GM18868 (cell line): ENCODE results near the gene ROR2.

ENCODE experiments used
- ATAC-seq: cut with Tn5 transposase; IDR thresholded peaks from one replicate; pipeline ENCODE4 v1.9.1; 2021; ENCODE audit warnings: mild to moderate bottlenecking, moderate library complexity; ENCODE audit not compliant: unreplicated experiment

Gene ROR2

GRCh38 chr9:91697201-91697600 is 252.8 kb downstream of the ROR2 start:
- ATAC-seq = no peak

- ATAC-seq = no peak
These were observed 255.8 kb downstream of the ROR2 start for GRCh38 chr9:91694081-91694870.

- ATAC-seq = no peak
These were observed 256.8 kb downstream of the ROR2 start for GRCh38 chr9:91693226-91693625.

GRCh38 chr9:91690540-91691249 is 259.3 kb downstream of the ROR2 start:
- ATAC-seq = no peak

- ATAC-seq = no peak
These were observed 261.0 kb downstream of the ROR2 start for GRCh38 chr9:91689006-91689405.

DNA sequence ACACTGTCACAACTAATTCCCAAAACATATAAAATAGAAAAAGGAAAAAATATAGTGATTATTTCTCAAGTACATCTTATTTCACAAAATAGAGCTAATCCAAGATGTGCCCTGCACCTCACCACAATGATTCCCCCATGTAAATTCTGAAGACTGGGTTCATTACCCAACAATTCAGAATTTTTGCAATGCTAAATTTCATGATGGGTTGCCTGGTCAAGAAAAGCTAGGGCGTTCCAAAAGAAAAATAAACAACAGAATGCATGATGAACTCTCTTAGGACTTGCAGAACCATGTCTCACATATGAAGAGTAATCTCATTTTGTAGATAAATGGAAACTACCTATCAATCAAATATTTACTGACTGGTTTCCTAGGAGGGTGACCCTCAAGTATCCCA is 266.8 kb downstream of the ROR2 start:
- ATAC-seq = no peak

GRCh38 chr9:91682806-91683205 is 267.2 kb downstream of the ROR2 start:
- no peak for ATAC-seq

DNA sequence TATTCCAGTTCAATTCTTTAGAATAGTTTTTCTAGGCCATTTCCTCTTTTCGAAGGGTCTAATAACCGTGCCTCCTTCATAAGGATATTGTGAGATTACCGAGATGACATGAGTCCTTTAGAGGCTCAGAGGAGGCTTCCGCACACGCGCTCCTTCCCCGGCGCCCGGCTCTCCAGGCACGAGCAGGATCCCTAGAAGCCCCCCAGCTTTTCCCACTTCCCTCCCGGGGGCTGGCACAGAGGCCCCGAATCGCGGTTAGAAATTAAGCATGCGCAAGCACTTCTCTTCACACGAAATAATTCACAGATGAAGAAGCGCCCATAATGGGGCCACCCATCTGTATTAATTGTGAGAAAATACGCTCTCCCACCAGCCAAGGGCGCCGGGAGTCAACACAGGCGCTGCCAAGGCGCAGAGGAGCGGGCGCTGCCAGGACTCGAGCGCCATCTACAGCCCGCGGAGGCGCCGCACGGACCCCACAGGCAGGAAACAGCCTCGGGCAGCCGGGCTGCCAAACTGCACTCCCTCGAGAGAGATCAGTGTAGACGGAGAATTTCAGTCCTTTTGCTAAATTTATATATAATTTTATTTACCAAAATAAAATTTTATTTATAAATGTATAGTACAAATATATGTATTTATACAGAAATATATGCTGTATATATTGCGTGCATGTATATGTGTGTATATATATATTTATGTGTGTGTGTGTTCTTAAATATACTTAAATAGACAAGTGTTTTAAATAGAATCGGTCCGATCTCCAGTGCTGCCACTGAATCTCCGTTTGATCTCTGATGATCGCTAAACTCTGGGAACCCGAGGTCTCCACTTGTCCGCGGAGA is 268.3 kb downstream of the ROR2 start:
- peak; percentile 57 for ATAC-seq

DNA sequence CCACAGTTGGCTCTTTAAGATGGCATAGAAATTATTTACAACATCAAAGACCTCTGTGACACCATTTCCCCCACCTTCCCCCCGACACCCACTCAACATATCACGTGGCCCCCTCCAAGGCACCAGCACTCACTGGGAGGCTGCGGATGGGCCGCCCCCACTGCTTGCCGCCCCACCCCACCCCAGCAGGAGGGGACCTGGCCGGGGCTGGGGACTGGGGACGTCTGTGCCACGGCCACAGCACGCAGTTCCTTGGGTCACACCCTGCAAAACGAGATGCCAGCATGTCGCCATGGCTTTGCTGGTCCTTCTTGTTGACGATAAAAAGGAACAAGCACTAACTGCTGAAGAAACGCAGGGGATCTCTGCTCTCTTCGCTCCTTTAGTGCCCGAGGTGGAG is 269.0 kb downstream of the ROR2 start:
- no peak for ATAC-seq

- no peak for ATAC-seq
These were observed 269.9 kb downstream of the ROR2 start for GRCh38 chr9:91680106-91680505.

- no peak for ATAC-seq
These were observed 271.0 kb downstream of the ROR2 start for GRCh38 chr9:91678807-91679580.

DNA sequence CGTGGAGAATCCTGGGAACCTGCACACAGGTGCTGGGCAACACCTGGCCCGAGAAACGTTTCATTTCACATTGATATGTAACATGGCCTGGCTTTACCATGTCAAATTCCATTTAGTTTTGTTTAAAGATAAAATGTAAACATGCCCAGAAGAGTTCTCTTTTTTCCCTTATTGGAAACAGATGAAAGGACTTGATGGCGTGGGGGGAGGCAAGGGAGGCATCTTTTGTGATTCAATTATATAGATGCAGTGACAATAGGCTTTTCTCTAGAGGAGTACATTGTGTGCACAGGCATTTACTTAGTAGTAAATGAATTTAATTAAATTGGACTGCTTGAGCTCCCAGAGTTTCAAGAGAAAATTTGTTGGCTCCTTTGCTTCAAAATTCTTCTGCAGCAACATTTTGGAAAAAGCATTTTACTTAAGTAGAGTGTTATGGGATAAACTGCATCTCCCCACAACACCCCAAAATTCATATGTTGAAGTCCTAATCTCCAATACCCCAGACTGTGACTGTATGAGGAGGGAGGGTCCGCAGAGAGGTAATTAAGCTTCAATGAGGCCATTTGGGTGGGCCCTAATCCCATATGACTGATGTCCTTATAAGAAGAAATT is 272.1 kb downstream of the ROR2 start:
- no peak for ATAC-seq

GRCh38 chr9:91677331-91677730 is 272.7 kb downstream of the ROR2 start:
- no peak for ATAC-seq

GRCh38 chr9:91676046-91676445 is 274.0 kb downstream of the ROR2 start:
- ATAC-seq = no peak

DNA sequence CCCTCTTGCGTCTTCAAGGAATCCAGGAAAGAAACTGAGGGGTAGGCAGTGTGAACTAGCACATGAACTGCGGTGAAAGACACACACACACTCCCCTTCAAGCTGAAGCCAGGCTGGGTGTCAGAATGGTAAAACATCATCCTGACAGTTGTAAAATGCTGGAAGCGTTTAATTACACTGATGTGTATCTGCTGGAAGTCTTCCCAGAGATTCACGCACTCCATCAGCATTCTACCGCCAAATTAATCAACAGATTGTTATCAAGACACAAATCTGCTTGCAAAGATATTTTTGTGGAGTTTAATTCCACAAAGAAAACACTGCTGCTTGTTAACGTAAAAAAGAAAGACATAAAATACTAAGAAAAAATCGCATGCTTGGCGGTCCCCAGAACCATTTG is 285.4 kb downstream of the ROR2 start:
- ATAC-seq = no peak

DNA sequence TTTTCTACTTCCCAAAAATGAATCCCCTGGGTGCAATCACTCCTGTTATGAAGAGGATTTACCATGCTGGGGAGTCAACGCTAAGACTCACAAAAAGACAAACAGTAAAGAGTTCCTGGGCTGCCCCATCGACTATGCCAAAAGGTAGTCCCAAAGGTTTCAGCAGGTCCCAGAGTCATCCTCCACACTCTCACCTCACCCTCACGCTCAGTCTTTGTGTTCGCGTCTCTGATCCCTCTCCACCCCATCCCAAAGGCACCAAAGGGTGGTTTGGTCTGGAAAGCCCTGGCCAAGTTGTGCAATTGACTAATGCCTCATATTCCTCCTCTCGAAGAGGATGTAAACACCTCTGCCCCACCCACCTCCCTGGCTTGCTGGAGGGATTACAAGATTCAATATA is 286.2 kb downstream of the ROR2 start:
- ATAC-seq = no peak

DNA sequence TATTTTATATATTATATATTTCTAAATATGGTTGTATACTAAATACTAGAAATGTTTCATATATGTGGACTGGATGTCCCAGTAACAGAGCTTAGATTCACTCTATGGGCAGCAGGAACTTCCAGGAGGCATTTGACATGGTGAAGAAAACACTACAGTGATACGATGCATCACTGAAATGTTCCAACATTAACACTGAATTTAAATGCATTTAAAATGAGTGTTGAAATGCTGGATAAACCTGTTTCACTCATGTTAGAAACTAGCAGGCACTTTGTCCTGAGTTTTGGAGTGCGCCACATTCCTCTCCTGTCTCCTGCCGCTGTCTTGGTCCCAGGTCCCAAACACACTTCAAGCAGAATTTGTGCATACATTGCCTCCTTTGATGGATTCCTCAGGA is 288.6 kb downstream of the ROR2 start:
- no peak for ATAC-seq

GRCh38 chr9:91660521-91660920 is 289.5 kb downstream of the ROR2 start:
- ATAC-seq = no peak

DNA sequence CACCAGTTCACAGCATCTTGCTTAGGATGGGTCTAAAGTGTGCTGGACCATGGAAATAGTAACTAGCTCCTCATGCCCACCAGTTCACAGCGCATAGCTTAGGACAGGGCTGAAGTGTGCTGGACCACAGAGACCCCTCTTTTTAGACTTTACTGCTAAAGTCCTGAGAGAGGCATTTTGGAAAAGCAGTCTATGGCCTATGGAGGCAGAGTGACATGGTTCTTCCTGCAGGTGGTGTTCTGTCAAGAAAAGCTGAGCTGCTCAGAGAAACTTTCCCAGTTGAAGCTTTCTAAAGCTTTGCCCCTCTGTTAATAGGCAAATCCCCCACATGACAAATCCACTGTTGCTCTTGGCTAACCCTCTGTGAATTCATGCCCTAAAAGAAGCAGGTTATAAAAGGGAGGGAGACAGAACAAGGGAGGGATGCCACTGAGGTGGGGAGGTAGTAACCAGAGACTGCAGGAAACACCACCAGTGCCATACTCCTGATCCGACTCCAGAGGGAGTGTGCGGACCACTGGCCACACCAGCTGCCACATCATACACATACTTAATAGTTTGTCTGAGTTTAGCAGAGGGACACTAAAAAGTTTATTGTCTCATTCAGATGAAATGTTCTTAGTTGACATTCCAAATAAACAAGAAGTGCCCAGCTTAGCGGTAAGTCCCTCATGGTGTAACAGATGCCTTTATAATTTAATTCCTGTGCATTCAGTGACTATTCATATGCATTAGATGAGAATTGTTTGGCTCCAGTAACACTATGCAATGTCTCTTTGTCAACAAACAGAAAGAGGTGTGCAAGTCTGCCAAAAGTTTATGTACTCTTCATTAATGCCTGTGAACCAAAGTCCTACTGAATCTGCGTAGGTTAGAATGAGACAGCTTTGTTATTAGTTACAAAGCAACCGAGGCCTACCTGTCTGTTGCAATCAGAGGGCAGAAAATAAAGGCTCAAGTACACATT is 290.2 kb downstream of the ROR2 start:
- no peak for ATAC-seq
